OCI-LY1 (cell line): ENCODE results near the gene ARHGEF39.

Experiments
- H2AFZ ChIP-seq: fragments of 200-600 bp; sonication (generic), shearing (Covaris generic); 2 replicates; pipeline ENCODE4 v1.6.0; 2014; ENCODE audit warnings: antibody characterized with exemption, mild to moderate bottlenecking, low read length
- H3F3A ChIP-seq: fragments of 200-600 bp; sonication (generic), shearing (Covaris generic); 2 replicates; pipeline ENCODE4 v1.6.0; 2014; ENCODE audit warnings: mild to moderate bottlenecking, antibody characterized with exemption, low read length, moderate library complexity; ENCODE audit not compliant: insufficient read depth
- H3K27ac ChIP-seq: fragments of 200-600 bp; sonication (generic); 2 replicates; pipeline ENCODE4 v1.5.1; 2014; ENCODE audit warnings: low read length, mixed run types, mild to moderate bottlenecking, low read depth; ENCODE audit not compliant: poor library complexity, severe bottlenecking
- H3K27me3 ChIP-seq: fragments of 200-600 bp; sonication (generic); 2 replicates; pipeline ENCODE4 v1.6.0; 2014; ENCODE audit warnings: antibody characterized with exemption, mild to moderate bottlenecking, low read length, moderate library complexity; ENCODE audit not compliant: insufficient read depth
- H3K36me3 ChIP-seq: fragments of 200-600 bp; sonication (generic); 2 replicates; pipeline ENCODE4 v1.6.1; 2014; ENCODE audit warnings: mild to moderate bottlenecking, antibody characterized with exemption, low read length, moderate library complexity, mixed read lengths; ENCODE audit not compliant: insufficient read depth
- H3K4me1 ChIP-seq: fragments of 200-600 bp; sonication (generic); 2 replicates; pipeline ENCODE4 v1.5.1; 2014; ENCODE audit warnings: mild to moderate bottlenecking, low read length, moderate library complexity; ENCODE audit not compliant: insufficient read depth, severe bottlenecking
- H3K4me2 ChIP-seq: fragments of 200-600 bp; sonication (generic), shearing (Covaris generic); 2 replicates; pipeline ENCODE4 v1.6.1; 2014; ENCODE audit warnings: low read length
- H3K4me3 ChIP-seq: fragments of 200-600 bp; sonication (generic); 2 replicates; pipeline ENCODE4 v1.5.1; 2014; ENCODE audit warnings: low read length, low read depth, mild to moderate bottlenecking, mixed read lengths; ENCODE audit not compliant: poor library complexity, severe bottlenecking
- H3K79me2 ChIP-seq: fragments of 200-600 bp; shearing (Covaris generic); 2 replicates; pipeline ENCODE4 v1.6.1; 2016; ENCODE audit warnings: mixed run types, low read length, mixed read lengths; ENCODE audit not compliant: insufficient read depth
- H3K9ac ChIP-seq: fragments of 200-600 bp; sonication (generic), shearing (Covaris generic); 2 replicates; pipeline ENCODE4 v1.6.1; 2014; ENCODE audit warnings: mild to moderate bottlenecking, low read length, mixed read lengths
- H3K9me2 ChIP-seq: fragments of 200-600 bp; sonication (generic), shearing (Covaris generic); 2 replicates; pipeline ENCODE4 v1.6.1; 2014; ENCODE audit warnings: low read depth, mild to moderate bottlenecking, low read length, mixed read lengths
- H3K9me3 ChIP-seq: fragments of 200-600 bp; shearing (Covaris generic); 2 replicates; pipeline ENCODE4 v1.6.1; 2014; ENCODE audit warnings: low read length, mixed read lengths
- H4K20me1 ChIP-seq: fragments of 200-600 bp; sonication (generic), shearing (Covaris generic); 2 replicates; pipeline ENCODE4 v1.6.0; 2016; ENCODE audit warnings: mild to moderate bottlenecking, low read length; ENCODE audit not compliant: insufficient read depth
- CTCF ChIP-seq: fragments of 200-600 bp; sonication (generic), shearing (Covaris generic); IDR thresholded peaks from 2 replicates; pipeline ENCODE4 v1.5.1; 2017; ENCODE audit warnings: mild to moderate bottlenecking, antibody characterized with exemption, low read length, moderate library complexity, mixed read lengths
- EZH2 ChIP-seq: fragments of 200-600 bp; sonication (generic), shearing (Covaris generic); IDR thresholded peaks from 2 replicates; pipeline ENCODE4 v1.8.0; 2017; ENCODE audit warnings: borderline replicate concordance, mixed run types, mild to moderate bottlenecking, antibody characterized with exemption, low read length, moderate library complexity, mixed read lengths

Gene ARHGEF39

GRCh38 chr9:35666549-35666948, 1.6 kb upstream of the ARHGEF39 start:
- Histone ChIP-seq H4K20me1 (no peaks in the 10 kb centered on the region), H3K4me3 (no peak overlapping the region), H3K27me3 (no peaks in the 10 kb centered on the region), H3K79me2 (no peaks in the 10 kb centered on the region), H2AFZ (no peak overlapping the region), H3K4me2 (no peak overlapping the region), H3F3A (no peaks in the 10 kb centered on the region), H3K27ac (no peak overlapping the region), H3K9ac (no peak overlapping the region), H3K36me3 (peaks cover 18% of the 10 kb centered on the region; the same call in 1 of the 2 replicates), H3K9me2 (no peaks in the 10 kb centered on the region), H3K4me1 (peaks cover 37% of the 10 kb centered on the region), H3K9me3 (no peaks in the 10 kb centered on the region)
- TF ChIP-seq EZH2 (no peak), CTCF (no peak)

- Histone ChIP-seq H3K4me1 (peaks cover 39% of the 10 kb centered on the region), H3K27me3 (no peaks in the 10 kb centered on the region), H3K27ac (no peak overlapping the region), H3K4me2 (no peak overlapping the region), H3F3A (no peaks in the 10 kb centered on the region), H3K9ac (no peak overlapping the region), H2AFZ (no peak overlapping the region), H3K9me2 (no peaks in the 10 kb centered on the region), H4K20me1 (no peaks in the 10 kb centered on the region), H3K79me2 (no peaks in the 10 kb centered on the region), H3K36me3 (peaks cover 22% of the 10 kb centered on the region; the same call in 1 of the 2 replicates), H3K4me3 (no peak overlapping the region), H3K9me3 (no peaks in the 10 kb centered on the region)
- TF ChIP-seq CTCF: no peak
Observed at GRCh38 chr9:35666045-35666444, 1.1 kb upstream of the ARHGEF39 start.

GRCh38 chr9:35665471-35665818, 450 bp upstream of the ARHGEF39 start:
- peak overlapping the region; percentile 74 for H3K4me3 ChIP-seq
- H3K9me3 ChIP-seq: no peaks in the 10 kb centered on the region
- H3F3A ChIP-seq: no peaks in the 10 kb centered on the region
- peak overlapping the region; percentile 85 for H3K27ac ChIP-seq
- no peak overlapping the region for H2AFZ ChIP-seq
- H3K36me3 ChIP-seq: peaks cover 28% of the 10 kb centered on the region; the same call in 1 of the 2 replicates
- peaks cover 45% of the 10 kb centered on the region for H3K4me1 ChIP-seq
- TF ChIP-seq CTCF (0 out of 2 replicates have a peak, but pooled peaks have one; percentile 5), EZH2 (no peak)
- no peaks in the 10 kb centered on the region for H3K9me2 ChIP-seq
- H3K4me2 ChIP-seq: peak overlapping the region; percentile 71
- peak overlapping the region; percentile 91 for H3K9ac ChIP-seq
- H3K79me2 ChIP-seq: no peaks in the 10 kb centered on the region
- no peaks in the 10 kb centered on the region for H4K20me1 ChIP-seq
- H3K27me3 ChIP-seq: no peaks in the 10 kb centered on the region
